GM23338 (cell line): ENCODE data around the gene KIAA0408. TPM values are rescaled to one million over a fixed set of nuclear protein-coding genes. Genes with fewer than 3 reads are reported as not detected.

ENCODE experiments used
- ATAC-seq: fragments of 200-7000 bp; cut with Tn5 transposase; 3 replicates; pipeline ENCODE4 v1.9.1; 2020
- DNase-seq: peaks from one replicate; pipeline ENCODE4 v3.0.0-alpha.2; 2015; ENCODE audit warnings: low spot score
- H2AFZ ChIP-seq: fragments of 200-600 bp; sonication (generic); 2 replicates; pipeline ENCODE4 v1.8.0; 2016; ENCODE audit warnings: antibody characterized with exemption, mild to moderate bottlenecking, moderate library complexity
- H3F3A ChIP-seq: fragments of 200-600 bp; sonication (generic); replicated peaks from 2 replicates; pipeline ENCODE4 v1.8.0; 2017; ENCODE audit warnings: antibody characterized with exemption, mixed run types, low read depth
- H3K27ac ChIP-seq: fragments of 200-600 bp; sonication (generic); 2 replicates; pipeline ENCODE4 v1.6.1; 2016; ENCODE audit warnings: low read depth
- H3K27me3 ChIP-seq: fragments of 200-600 bp; sonication (generic); 2 replicates; pipeline ENCODE4 v1.8.0; 2016; ENCODE audit warnings: mild to moderate bottlenecking, mixed run types, moderate library complexity; ENCODE audit not compliant: insufficient read depth
- H3K36me3 ChIP-seq: fragments of 200-600 bp; sonication (generic); 2 replicates; pipeline ENCODE4 v1.8.0; 2016; ENCODE audit warnings: mild to moderate bottlenecking; ENCODE audit not compliant: insufficient read depth
- H3K4me1 ChIP-seq: fragments of 200-600 bp; sonication (generic); 2 replicates; pipeline ENCODE4 v1.8.0; 2016; ENCODE audit warnings: mild to moderate bottlenecking, moderate library complexity; ENCODE audit not compliant: insufficient read depth
- H3K4me2 ChIP-seq: fragments of 200-600 bp; sonication (generic); 2 replicates; pipeline ENCODE4 v1.7.1; 2017; ENCODE audit warnings: mixed run types
- H3K4me3 ChIP-seq: fragments of 200-600 bp; sonication (generic); 2 replicates; pipeline ENCODE4 v1.6.1; 2016; ENCODE audit warnings: mixed run types
- H3K79me2 ChIP-seq: fragments of 200-600 bp; sonication (generic); replicated peaks from 2 replicates; pipeline ENCODE4 v1.8.0; 2017; ENCODE audit warnings: mild to moderate bottlenecking; ENCODE audit not compliant: insufficient read depth
- H3K9me2 ChIP-seq: fragments of 200-600 bp; sonication (generic); 2 replicates; pipeline ENCODE4 v1.8.0; 2017; ENCODE audit not compliant: insufficient read depth
- H4K20me1 ChIP-seq: fragments of 200-600 bp; sonication (generic); replicated peaks from 2 replicates; pipeline ENCODE4 v1.8.0; 2017; ENCODE audit warnings: mild to moderate bottlenecking; ENCODE audit not compliant: insufficient read depth
- H3K27ac Mint-ChIP-seq: 2 replicates; pipeline ENCODE4 v1.8.0; 2020; ENCODE audit warnings: inconsistent platforms, mild to moderate bottlenecking, moderate library complexity, mixed read lengths
- H3K27me3 Mint-ChIP-seq: 3 replicates; pipeline ENCODE4 v1.8.0; 2022; ENCODE audit warnings: low read depth, mild to moderate bottlenecking, moderate library complexity, mixed read lengths, inconsistent platforms; ENCODE audit not compliant: insufficient read depth, poor library complexity
- H3K36me3 Mint-ChIP-seq: 3 replicates; pipeline ENCODE4 v1.8.0; 2021; ENCODE audit warnings: low read depth, mild to moderate bottlenecking, inconsistent platforms, moderate library complexity, mixed read lengths
- H3K4me1 Mint-ChIP-seq: 3 replicates; pipeline ENCODE4 v1.8.0; 2020; ENCODE audit warnings: mild to moderate bottlenecking, inconsistent platforms, mixed read lengths
- H3K4me3 Mint-ChIP-seq: 3 replicates; pipeline ENCODE4 v1.8.0; 2021; ENCODE audit warnings: moderate library complexity, mild to moderate bottlenecking, inconsistent platforms, mixed read lengths
- H3K9me3 Mint-ChIP-seq: 3 replicates; pipeline ENCODE4 v1.8.0; 2020; ENCODE audit warnings: moderate library complexity, mild to moderate bottlenecking, inconsistent platforms, mixed read lengths
- CREB1 ChIP-seq: fragments of 250-450 bp; sonication (Bioruptor Pico); IDR thresholded peaks from 2 replicates; pipeline ENCODE4 v1.5.0; 2020; ENCODE audit warnings: low read depth, mild to moderate bottlenecking, moderate library complexity
- CTCF ChIP-seq, 2 experiments: fragments of 200-600 bp in 1 of 2; sonication (generic) in 1 of 2; conservative IDR thresholded peaks; 2 replicates each; pipeline versions ENCODE4 v1.5.1 to v1.6.1; 2016 to 2017; ENCODE audit warnings: antibody characterized with exemption in 2 of 2, low read depth in 2 of 2, mild to moderate bottlenecking in 2 of 2, moderate library complexity in 1 of 2
- ETS1 ChIP-seq: IDR thresholded peaks from 2 replicates; pipeline ENCODE4 v1.6.1; 2016; ENCODE audit warnings: antibody characterized with exemption
- EZH2 ChIP-seq: fragments of 200-600 bp; sonication (generic); IDR thresholded peaks from one replicate; pipeline ENCODE4 v1.8.0; 2017; ENCODE audit warnings: antibody characterized with exemption, mild to moderate bottlenecking, low read depth; ENCODE audit not compliant: unreplicated experiment
- EZH2phosphoT487 ChIP-seq: fragments of 200-600 bp; sonication (generic); IDR thresholded peaks from one replicate; pipeline ENCODE4 v1.8.1; 2018; ENCODE audit warnings: antibody characterized with exemption; ENCODE audit not compliant: unreplicated experiment
- JUNB ChIP-seq: IDR thresholded peaks from one replicate; pipeline ENCODE4 v1.6.1; 2016; ENCODE audit warnings: antibody characterized with exemption; ENCODE audit not compliant: unreplicated experiment
- NANOG ChIP-seq: IDR thresholded peaks from 2 replicates; pipeline ENCODE4 v1.6.1; 2016; ENCODE audit warnings: antibody characterized with exemption, borderline replicate concordance
- POLR2AphosphoS5 ChIP-seq: IDR thresholded peaks from 2 replicates; pipeline ENCODE4 v1.6.1; 2016; ENCODE audit warnings: antibody characterized with exemption, low read depth
- REST ChIP-seq: IDR thresholded peaks from one replicate; pipeline ENCODE4 v1.6.1; 2018; ENCODE audit warnings: antibody characterized with exemption; ENCODE audit not compliant: unreplicated experiment
- STAT1 ChIP-seq: IDR thresholded peaks from one replicate; pipeline ENCODE4 v1.6.1; 2016; ENCODE audit warnings: antibody characterized with exemption; ENCODE audit not compliant: unreplicated experiment
- ZNF114 ChIP-seq: fragments of 250-450 bp; sonication (Bioruptor Pico); IDR thresholded peaks from 2 replicates; pipeline ENCODE4 v1.5.0; 2020; ENCODE audit warnings: mild to moderate bottlenecking, moderate library complexity
- ZNF331 ChIP-seq: fragments of 250-450 bp; sonication (Bioruptor Pico); IDR thresholded peaks from 2 replicates; pipeline ENCODE4 v1.5.0; 2020; ENCODE audit warnings: low read depth, mild to moderate bottlenecking, moderate library complexity
- ZNF462 ChIP-seq: fragments of 250-450 bp; sonication (Bioruptor Pico); IDR thresholded peaks from 2 replicates; pipeline ENCODE4 v1.5.0; 2020; ENCODE audit warnings: mild to moderate bottlenecking, moderate library complexity
- polyA plus RNA-seq: library from polyadenylated mRNA; unstranded; fragments of >200 nt; fragmentation: Nextera tagmentation; extraction: Ambion mirVana; gene quantifications from 2 replicates; pipeline ENCODE4 v1.2.1, GENCODE V29; 2016
- total RNA-seq: library from RNA; depleted of rRNA; stranded (reverse); fragments of >200 nt; shearing (Covaris generic); gene quantifications from 2 replicates; pipeline ENCODE4 v1.2.3, GENCODE V29; 2014

Gene KIAA0408
- total and polyA plus RNA-seq, 2 experiments from 2014 or later: 4.0 to 9.1 TPM

- peaks cover 29% of the 10 kb centered on the region for H3K36me3 Mint-ChIP-seq
- H3K27me3 Mint-ChIP-seq: peaks cover 5% of the 10 kb centered on the region
- Histone ChIP-seq H3K27ac (no peak overlapping the region), H3K4me2 (no peak overlapping the region), H4K20me1 (no peaks in the 10 kb centered on the region), H2AFZ (no peak overlapping the region), H3K9me2 (no peaks in the 10 kb centered on the region), H3K4me1 (peaks cover 49% of the 10 kb centered on the region), H3K27me3 (no peaks in the 10 kb centered on the region), H3F3A (no peaks in the 10 kb centered on the region), H3K79me2 (no peaks in the 10 kb centered on the region), H3K4me3 (no peak overlapping the region), H3K36me3 (no peaks in the 10 kb centered on the region; the same call in 1 of the 2 replicates)
- no peak overlapping the region for H3K4me3 Mint-ChIP-seq
- DNase-seq (no peak), ATAC-seq (no peak)
- peaks cover 57% of the 10 kb centered on the region for H3K4me1 Mint-ChIP-seq
- TF ChIP-seq CTCF (conservative IDR thresholded peaks at IDR 0.05; ENCODE audit: low read depth in 2 of 2) (no peak), EZH2 (no peak), POLR2AphosphoS5 (no peak), CREB1 (no peak), ZNF462 (CRISPR knock-in tag) (no peak), ZNF114 (CRISPR knock-in tag) (no peak), ZNF331 (CRISPR knock-in tag) (no peak), STAT1 (no peak), JUNB (no peak), ETS1 (no peak), REST (no peak), NANOG (no peak), EZH2phosphoT487 (no peak)
- H3K9me3 Mint-ChIP-seq: peaks cover 5% of the 10 kb centered on the region; the same call in 2 of the 3 replicates
- no peak overlapping the region; the same call in 1 of the 2 replicates for H3K27ac Mint-ChIP-seq
Measured at GRCh38 chr6:127486934-127487333, 27.7 kb upstream of the KIAA0408 start.
